Stimulated activated CD8-positive, alpha-beta memory T cell treated with anti-CD3 and anti-CD28 coated beads, Interleukin-7, amount 100 ng/mL, for 4 hours (primary cell): Measurements from ENCODE around the gene TMED5.

ENCODE experiments used
- DNase-seq, 2 donors: peaks; one replicate each; pipeline ENCODE4 v3.0.0-alpha.2; 2020; ENCODE audit warnings: low read depth in 2 of 2

TMED5 gene

GRCh38 chr1:93123201-93123783 is 56.9 kb downstream of the TMED5 start:
- DNase-seq: no peak

GRCh38 chr1:93120614-93121013 is 59.6 kb downstream of the TMED5 start:
- no peak for DNase-seq

- no peak for DNase-seq
Observed at GRCh38 chr1:93114391-93114790, 65.8 kb downstream of the TMED5 start.

GRCh38 chr1:93113127-93113526 is 67.1 kb downstream of the TMED5 start:
- no peak for DNase-seq

GRCh38 chr1:93111561-93111960 is 68.7 kb downstream of the TMED5 start:
- DNase-seq: no peak

GRCh38 chr1:93111065-93111464 is 69.1 kb downstream of the TMED5 start:
- no peak for DNase-seq

GRCh38 chr1:93109578-93109977 is 70.6 kb downstream of the TMED5 start:
- no peak for DNase-seq

- no peak for DNase-seq
Observed at GRCh38 chr1:93108335-93108734, 71.9 kb downstream of the TMED5 start.

GRCh38 chr1:93107395-93107794 is 72.8 kb downstream of the TMED5 start:
- no peak for DNase-seq

GRCh38 chr1:93106226-93106625 is 74.0 kb downstream of the TMED5 start:
- no peak for DNase-seq

GRCh38 chr1:93102142-93102541 is 78.1 kb downstream of the TMED5 start:
- no peak for DNase-seq
